GM10266 (cell line): Measurements from ENCODE around the gene SMCP.
A peak's percentile ranks its signal among the peaks of the same experiment; 100 is the strongest.

ENCODE experiments used
- DNase-seq: peaks from one replicate; pipeline ENCODE4 v3.0.0; 2012; ENCODE audit errors: extremely low spot score
- TF ChIP-seq, protein P1 (sequence below): IDR thresholded peaks from 2 replicates; pipeline ENCODE4 v1.5.1; 2012; ENCODE audit warnings: mild to moderate bottlenecking, low read depth; ENCODE audit not compliant: control insufficient read depth, insufficient read depth; ENCODE audit errors: missing control alignments

SMCP gene

DNA sequence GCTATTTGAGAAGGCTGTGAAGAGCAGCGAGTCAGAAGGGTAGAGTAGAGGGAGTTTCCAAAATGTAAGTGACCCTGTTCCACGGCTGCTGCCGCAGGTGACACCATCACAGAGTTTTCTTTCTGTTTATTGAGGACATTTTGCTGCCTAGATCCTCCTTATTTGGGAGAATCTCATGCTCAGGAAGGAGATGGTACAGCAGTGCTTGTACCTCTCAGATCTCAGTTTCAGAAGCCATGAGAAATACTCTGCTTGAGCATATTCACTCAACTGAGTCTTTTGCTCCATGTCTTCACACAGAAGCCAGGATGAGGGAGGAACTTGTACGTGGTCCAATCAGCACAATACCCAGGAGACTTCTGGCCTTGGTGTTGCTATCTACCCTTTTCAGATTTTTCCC, 16.7 kb upstream of the SMCP start:
- TF ChIP-seq, protein P1, sequence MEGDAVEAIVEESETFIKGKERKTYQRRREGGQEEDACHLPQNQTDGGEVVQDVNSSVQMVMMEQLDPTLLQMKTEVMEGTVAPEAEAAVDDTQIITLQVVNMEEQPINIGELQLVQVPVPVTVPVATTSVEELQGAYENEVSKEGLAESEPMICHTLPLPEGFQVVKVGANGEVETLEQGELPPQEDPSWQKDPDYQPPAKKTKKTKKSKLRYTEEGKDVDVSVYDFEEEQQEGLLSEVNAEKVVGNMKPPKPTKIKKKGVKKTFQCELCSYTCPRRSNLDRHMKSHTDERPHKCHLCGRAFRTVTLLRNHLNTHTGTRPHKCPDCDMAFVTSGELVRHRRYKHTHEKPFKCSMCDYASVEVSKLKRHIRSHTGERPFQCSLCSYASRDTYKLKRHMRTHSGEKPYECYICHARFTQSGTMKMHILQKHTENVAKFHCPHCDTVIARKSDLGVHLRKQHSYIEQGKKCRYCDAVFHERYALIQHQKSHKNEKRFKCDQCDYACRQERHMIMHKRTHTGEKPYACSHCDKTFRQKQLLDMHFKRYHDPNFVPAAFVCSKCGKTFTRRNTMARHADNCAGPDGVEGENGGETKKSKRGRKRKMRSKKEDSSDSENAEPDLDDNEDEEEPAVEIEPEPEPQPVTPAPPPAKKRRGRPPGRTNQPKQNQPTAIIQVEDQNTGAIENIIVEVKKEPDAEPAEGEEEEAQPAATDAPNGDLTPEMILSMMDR = no peak

DNA sequence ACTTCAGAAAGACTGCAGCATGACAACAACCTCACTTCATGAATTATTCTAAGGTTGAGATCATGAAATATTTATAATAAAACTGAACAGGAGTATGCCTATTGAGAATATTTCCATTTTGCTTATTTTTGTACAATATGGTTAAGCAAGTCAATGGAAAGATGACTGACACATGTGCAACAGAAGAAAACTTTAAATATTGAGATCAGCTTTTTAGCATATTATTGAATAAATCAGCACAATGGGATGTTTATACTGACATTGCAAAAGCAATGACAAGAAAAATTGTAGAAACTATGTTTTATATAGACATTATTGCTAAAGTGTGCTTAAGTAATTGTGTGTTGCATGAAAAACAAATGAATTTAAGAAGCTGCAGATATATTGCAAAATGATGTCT, 13.7 kb upstream of the SMCP start:
- no peak for DNase-seq
- TF ChIP-seq, protein P1 = no peak

More for the DNA sequence above, 16.7 kb upstream of the SMCP start:
- DNase-seq = no peak

DNA sequence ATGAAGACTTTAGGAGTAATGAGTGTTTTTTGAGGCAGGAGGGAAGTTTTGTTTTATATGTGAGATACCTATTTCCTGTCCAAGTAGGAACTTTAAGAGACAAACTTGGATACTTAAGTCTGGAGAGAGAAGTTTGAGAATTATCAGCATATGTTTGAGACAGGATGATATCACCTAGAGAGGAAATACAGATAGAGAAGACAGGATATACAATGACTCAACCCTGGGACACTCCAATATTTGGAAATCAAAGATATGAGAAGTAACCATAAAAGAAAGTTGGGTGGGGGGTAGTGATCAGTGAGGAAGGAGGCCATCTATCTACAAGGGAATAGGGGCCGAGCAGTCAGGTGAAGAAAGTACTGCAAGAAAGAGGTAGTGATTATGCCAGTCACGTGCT, 11.8 kb upstream of the SMCP start:
- TF ChIP-seq, protein P1 = no peak
- no peak for DNase-seq

DNA sequence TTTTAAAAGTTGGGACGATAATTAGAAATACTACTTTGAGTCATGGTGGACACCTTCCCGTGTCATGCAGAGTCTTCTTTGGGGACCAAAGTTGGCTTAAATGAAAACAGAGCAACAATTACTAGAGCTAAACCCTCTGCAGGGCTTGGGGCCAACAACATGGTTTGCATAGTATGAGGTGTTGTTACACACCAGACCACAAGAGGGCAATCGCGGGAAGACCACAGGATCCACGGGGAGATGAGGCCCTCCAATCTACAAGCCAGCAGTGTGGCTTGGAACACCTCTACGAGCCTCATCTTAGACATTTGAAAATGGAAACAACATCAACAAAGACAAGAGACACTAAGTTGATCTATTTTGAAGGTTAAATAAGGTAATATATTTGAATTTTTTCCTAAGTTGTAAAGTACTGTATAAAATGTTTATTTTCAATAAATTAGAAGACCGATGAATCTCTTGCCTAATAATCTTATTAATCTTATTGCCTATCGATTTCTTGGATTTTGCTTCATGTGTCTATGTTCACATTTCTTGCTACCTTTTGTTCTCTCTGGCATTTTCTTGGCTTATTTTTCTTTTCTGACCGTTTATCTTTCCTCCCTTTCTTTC, 8.2 kb upstream of the SMCP start:
- TF ChIP-seq, protein P1 = peak; percentile 92
- peak; percentile 74 for DNase-seq

DNA sequence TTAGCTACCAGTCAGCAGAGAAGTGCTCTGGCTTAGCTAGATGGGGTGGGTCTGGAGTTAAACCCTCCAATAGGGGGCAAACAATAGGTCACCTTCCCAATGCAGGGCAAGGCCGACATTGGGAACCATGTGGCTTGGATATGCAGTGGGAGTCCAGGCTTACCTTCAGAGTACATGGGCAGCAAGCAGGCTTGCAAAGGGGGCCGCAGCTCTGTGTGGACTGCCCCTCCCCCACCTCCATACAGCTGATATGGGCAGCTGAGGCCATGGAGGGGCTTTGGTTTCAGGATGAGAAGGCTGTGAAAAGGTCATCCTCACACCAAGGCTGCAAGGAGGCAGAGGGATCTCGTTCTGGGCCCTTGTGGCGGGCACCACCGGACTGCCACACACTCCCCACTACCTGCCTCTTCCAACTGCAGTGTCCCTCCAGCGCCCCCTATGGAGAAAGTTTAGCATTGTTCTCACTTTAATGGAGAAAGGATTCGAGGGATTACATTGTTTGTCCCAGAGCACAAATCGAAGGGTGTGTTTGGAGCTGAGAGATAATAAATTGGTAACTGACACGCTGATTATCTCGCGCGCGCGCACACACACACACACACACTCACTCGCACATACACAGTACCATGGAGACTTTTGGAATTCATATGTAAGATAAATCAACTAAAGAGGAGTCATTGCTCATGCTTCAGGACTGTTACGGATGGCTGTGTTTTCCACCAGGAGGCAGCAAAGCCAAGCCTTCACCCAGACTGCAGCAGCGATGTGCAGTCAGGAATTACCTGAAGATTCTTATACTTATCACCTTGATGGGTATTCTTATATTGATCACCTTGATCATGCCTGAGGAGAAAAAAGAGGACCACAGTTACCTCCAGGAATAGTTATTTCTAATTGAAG, 7.0 kb upstream of the SMCP start:
- TF ChIP-seq, protein P1 = peak; percentile 41
- DNase-seq = no peak

DNA sequence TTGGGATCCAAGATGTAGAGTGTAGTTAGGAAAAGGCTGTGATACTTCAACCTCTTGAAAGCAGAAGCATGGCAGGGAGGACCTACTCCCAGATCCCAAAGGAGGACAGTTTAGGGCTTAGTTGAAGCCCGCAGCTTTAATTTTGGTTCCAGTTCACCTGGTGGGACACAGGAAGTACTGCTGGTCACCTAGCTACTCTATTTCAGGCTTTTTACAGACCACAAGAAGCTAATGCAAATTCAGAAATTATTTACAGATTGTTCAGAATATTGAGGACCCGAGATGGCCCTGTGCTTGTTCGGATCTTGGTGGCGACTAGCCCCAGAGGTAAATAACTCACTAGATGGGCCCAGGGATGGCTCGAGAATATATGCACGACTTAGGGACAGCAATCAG, 6.4 kb upstream of the SMCP start:
- DNase-seq = no peak
- TF ChIP-seq, protein P1 = no peak

DNA sequence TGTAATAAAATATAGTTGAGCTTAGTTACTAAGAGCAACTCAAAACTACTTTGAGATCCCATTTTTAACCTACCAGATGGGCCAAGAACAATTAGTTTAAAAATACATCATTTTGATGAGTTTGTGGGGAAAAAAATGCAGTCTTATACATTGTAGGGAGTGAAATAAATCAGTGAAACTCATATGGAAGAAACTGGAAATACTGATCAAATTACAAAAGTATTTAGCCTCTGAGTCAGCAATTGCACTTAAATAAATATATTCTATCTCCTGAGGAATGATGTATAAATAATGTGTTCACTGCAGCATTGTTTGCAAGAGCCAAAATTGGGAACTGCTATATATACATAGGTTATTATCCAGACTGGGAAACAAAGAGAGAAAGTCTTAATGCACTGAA, 4.6 kb upstream of the SMCP start:
- TF ChIP-seq, protein P1 = no peak
- DNase-seq = no peak
